Occipital lobe (tissue), 2 donors: ENCODE data around the gene BMPER. TPM values are rescaled to one million over a fixed set of nuclear protein-coding genes. Genes with fewer than 3 reads are reported as not detected.
A peak's percentile ranks its signal among the peaks of the same experiment; 100 is the strongest.

Experiments used
- DNase-seq: peaks from one replicate; lab custom pipeline; 2025; lab: John Stamatoyannopoulos, UW
- total RNA-seq: library from RNA; depleted of rRNA; stranded (reverse); fragments of >200 nt; gene quantifications from one replicate; pipeline ENCODE4 v1.2.3, GENCODE V29; 2014

Gene BMPER
- 4.5 TPM for total RNA-seq

GRCh38 chr7:33905389-33906032 lies at the start of gene BMPER:
Gene BMPER, plus strand, starts transcription at chr7:33905539. Its CDS starts 75 bp downstream, at chr7:33905614.
- DNase-seq = peak; percentile 36

GRCh38 chr7:33861947-33862346 lies 43.4 kb upstream of the BMPER start:
- no peak for DNase-seq

DNA sequence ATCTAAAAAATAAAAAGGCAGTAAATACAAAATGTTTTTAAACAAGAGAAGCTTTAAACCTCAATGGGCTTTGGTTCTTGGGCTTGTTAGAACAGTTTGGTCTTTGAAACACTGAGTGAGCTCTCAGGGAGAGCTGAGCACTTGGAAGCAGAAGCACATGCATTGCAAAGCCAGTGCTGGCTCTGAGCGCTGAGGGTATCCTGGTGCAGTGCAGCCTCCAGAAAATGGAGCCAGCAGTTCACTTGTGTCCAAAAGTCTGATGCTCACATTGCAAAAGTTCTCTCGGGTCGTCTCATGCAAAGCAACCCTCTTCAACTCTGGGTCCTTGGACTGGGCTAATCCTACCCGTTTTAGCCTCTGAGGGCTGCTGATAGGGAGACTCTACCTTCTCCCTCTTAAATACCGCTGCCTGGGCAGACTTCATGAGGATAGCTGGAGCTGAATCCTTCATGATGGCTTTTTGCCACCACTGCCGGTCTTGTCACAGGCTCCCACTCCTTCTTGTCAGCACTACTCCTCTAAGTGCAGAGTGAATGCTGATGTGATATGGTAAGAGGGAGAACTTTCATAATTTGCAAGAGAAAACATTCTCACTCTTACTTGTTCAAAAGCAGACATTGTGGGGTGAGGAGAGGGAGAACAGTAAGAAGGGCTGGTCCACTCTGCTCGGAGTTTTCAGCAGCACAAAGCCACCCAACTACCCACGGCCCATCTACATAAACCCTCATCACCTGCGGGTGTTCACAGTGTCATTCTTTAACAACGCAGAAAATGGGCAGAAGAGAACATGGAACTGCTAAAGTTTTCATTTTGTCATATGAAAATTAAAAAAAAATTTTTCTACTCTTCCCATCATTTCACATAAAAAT lies 42.2 kb upstream of the BMPER start:
- peak; percentile 51 for DNase-seq

DNA sequence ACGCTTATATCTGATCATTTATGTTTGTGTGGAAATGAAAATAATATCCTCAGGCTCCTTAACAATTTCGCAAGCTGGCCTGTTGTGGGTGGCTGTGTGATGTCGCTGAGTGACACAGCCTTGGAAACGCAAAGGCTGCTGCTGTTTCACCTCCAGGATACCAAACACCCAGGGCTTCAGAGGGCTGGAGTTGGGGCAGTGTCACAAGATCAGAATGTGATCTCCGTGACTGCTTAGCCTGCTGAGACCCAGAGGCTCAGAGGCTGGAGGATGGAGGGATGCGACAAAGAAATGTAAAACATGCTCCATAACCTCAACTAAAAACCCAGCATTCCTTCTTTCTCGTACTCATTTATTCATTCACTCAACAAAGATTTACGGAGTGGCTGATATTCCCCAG lies 37.2 kb upstream of the BMPER start:
- no peak for DNase-seq

DNA sequence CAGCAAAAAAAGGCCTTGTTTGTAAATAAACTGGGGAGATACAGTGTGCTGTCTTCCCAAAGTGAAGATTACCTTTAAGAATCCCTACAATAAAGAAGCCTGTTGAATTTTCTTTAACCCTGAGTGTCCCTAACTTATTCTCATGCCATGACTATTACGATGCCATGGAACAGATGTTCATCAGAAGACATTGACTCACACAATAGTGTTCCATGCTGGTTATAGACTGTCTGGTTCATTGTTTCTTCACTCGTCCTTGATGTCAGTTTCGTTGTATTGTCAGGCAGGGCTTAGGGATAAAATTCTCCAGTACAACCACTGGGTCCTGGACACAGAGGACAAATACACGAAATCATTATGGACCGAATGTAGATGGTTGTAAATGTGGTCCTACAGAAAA lies 36.2 kb upstream of the BMPER start:
- no peak for DNase-seq

DNA sequence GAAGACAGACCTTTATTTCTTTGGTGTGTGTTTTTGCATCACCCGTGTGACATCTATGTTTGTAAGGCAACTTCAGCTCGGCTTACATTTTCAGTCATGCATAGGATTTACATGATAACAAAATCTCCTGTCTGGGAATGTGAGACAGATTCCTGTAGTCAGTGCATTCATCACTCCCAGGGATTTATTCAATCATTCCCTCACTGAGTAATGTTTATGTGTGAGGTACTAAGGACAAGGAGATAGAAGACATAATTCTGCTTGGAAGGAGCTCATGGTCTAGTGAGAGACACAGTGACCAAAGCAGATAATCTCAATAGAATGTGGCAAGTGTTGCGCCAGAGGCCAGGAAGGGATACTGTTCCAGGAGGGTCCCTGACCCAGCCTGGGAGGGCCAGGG lies 35.2 kb upstream of the BMPER start:
- no peak for DNase-seq

- DNase-seq = no peak
Measured at GRCh38 chr7:33872870-33873269, 32.5 kb upstream of the BMPER start.

DNA sequence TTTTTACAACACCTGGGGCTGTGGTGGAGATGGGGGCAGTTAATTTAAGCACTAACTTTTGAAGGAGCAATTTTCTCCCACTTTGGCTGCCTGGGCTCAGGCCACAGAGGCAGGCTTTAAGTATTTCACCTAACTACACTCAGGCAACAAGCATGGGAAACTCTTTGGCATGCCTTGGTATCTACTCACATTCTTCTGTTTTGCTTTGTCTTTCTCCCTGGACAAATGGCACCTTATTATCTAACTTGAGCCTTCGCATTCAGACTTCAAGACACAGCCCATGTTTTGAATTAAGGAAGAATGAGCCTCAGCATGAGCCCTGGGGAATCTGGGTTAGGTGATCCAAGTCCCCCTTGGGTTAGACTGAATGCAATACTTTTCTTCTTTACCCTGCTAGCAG lies 31.8 kb upstream of the BMPER start:
- no peak for DNase-seq

DNA sequence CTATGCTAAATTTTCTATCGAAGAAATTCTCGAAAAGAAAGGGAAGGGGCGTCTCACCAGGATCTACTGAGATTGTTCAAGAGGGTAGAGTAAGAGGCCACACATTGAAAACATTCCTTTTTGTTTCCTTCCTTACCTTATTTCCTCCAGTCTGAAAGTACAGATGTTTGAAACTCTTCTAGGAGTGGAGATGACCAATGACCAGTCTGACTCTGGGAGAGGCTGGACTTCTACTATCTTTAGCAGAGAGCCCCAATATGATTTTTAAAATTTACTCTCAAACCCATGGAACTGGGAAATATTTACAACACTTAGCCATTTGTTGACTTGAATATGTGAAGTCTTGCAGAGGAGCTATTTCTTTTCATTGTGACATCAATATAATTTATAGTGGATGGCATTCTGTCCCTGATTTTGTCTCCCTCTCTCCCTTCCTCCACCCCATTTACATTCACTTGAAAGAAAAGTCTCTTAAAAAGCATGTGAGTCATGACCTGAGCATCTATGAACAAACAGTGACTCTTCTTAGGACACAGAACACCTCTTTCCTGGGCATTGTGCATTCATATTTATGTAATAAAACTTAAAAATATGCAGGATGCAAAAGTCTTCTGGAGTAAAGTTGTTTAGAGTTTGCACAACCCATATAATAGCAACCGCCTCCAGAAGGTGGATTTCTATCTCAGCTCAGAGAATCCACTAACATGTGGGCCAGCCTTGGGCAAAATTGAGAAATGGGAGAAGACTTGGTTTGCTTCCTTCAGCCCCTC lies 31.2 kb upstream of the BMPER start:
- DNase-seq = no peak

DNA sequence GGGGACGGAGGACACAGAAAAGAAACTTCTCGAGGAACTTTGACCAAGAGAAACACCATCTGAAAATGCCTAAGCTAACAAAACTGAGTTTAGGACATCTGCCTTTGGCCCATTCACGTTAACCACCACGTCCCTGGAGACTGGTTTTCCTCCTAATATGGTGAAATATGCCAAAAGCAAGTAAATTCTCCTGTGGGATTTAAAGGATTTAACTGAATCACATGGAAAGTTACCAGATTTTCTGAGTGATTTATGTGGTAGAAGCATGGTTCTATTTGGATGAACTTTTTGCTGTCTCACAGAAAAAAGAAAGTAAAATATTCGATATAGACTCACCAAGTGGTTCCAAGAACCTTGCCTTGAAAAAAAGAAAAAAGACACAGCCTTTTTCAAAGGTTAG lies 30.4 kb upstream of the BMPER start:
- DNase-seq = no peak

GRCh38 chr7:33876596-33877274 lies 28.6 kb upstream of the BMPER start:
- no peak for DNase-seq

GRCh38 chr7:33880787-33881186 lies 24.6 kb upstream of the BMPER start:
- DNase-seq = no peak

- DNase-seq = no peak
Measured at GRCh38 chr7:33881316-33881715, 24.0 kb upstream of the BMPER start.

- DNase-seq = no peak
Measured at GRCh38 chr7:33882040-33882837, 23.1 kb upstream of the BMPER start.

GRCh38 chr7:33882950-33883670 lies 22.2 kb upstream of the BMPER start:
- DNase-seq = no peak

DNA sequence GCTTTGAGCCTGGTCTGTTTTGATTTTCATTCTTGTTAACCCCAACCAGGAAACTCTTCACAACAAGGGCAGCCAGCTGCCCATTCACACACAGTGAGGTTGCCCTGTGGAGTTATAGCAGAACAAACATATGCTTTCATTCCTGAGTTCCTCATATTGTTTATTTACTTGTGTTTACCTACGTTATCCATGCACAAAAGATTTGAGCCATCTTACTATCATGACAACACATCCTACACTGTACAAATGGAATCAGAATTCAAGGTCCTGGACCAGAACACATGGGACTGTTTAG lies 21.7 kb upstream of the BMPER start:
- DNase-seq = no peak

GRCh38 chr7:33885290-33886148 lies 19.8 kb upstream of the BMPER start:
- DNase-seq = no peak

- DNase-seq = no peak
Measured at GRCh38 chr7:33886149-33886623, 19.2 kb upstream of the BMPER start.

GRCh38 chr7:33887266-33887975 lies 17.9 kb upstream of the BMPER start:
- DNase-seq = no peak
